OCI-LY7 (cell line): ENCODE data around the gene IGSF23.

Experiments used
- EZH2phosphoT487 ChIP-seq: fragments of 200-600 bp; sonication (generic); IDR thresholded peaks from 2 replicates; pipeline ENCODE4 v1.6.1; 2018; ENCODE audit warnings: low read depth, borderline replicate concordance, mild to moderate bottlenecking, mixed run types, antibody characterized with exemption, low read length, moderate library complexity, mixed read lengths
- TF ChIP-seq, protein P1 (sequence below): fragments of 200-600 bp; sonication (generic); conservative IDR thresholded peaks from 2 replicates; pipeline ENCODE4 v1.5.1; 2014; ENCODE audit warnings: mild to moderate bottlenecking, antibody characterized with exemption, low read length, moderate library complexity, mixed read lengths

DNA sequence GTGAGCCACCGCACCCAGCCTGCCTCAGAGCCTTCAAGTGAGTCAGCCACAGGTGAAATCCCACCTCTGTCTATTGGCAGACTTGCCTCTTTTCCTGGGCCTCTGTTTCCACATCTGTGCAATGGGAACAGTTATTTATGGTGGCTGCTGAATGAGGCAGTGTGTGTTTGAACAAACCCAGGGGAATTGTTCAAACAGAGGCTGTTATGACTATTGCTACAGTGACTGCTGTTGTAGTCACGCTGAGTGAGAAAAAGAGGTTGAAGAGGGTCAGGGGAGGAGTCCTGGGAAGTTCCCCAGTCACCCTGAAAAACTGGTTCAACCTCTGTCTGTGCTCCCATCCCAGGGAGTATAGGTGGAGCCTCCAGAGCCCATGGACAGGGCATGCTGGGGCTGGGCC lies 58.0 kb downstream of the IGSF23 start, which contains the start of gene CEACAM19:
- TF ChIP-seq, protein P1, sequence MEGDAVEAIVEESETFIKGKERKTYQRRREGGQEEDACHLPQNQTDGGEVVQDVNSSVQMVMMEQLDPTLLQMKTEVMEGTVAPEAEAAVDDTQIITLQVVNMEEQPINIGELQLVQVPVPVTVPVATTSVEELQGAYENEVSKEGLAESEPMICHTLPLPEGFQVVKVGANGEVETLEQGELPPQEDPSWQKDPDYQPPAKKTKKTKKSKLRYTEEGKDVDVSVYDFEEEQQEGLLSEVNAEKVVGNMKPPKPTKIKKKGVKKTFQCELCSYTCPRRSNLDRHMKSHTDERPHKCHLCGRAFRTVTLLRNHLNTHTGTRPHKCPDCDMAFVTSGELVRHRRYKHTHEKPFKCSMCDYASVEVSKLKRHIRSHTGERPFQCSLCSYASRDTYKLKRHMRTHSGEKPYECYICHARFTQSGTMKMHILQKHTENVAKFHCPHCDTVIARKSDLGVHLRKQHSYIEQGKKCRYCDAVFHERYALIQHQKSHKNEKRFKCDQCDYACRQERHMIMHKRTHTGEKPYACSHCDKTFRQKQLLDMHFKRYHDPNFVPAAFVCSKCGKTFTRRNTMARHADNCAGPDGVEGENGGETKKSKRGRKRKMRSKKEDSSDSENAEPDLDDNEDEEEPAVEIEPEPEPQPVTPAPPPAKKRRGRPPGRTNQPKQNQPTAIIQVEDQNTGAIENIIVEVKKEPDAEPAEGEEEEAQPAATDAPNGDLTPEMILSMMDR = no peak
- no peak for TF ChIP-seq EZH2phosphoT487
